ENCODE data around the gene UBE2J2.

The UBE2J2 gene

GRCh38 chr1:1230656-1231399 lies 42.8 kb downstream of the UBE2J2 start:
- Histone ChIP-seq H3K36me3 (ENCODE audit: insufficient read depth, low read depth, low read length) (peaks cover 5% of the 10 kb centered on the region; the same call in 1 of the 2 replicates), H3K9ac (ENCODE audit: low read depth, low read length) (peak overlapping the region; percentile 76), H3K27me3 (ENCODE audit: insufficient read depth, low read length) (no peaks in the 10 kb centered on the region), H3K9me3 (ENCODE audit: insufficient read depth, low read depth, low read length) (no peaks in the 10 kb centered on the region), H3K4me3 (ENCODE audit: low read length) (peak overlapping the region; percentile 77), H3K27ac (ENCODE audit: low read length) (peak overlapping the region; percentile 11), H3K4me1 (ENCODE audit: insufficient read depth, low read length) (peaks cover 3% of the 10 kb centered on the region; the same call in 1 of the 2 replicates)

- no peak overlapping the region for H3K9ac ChIP-seq (ENCODE audit: low read depth, low read length)
- peaks cover 8% of the 10 kb centered on the region; the same call in 1 of the 2 replicates for H3K36me3 ChIP-seq (ENCODE audit: insufficient read depth, low read depth, low read length)
- no peak overlapping the region for H3K4me3 ChIP-seq (ENCODE audit: low read length)
- H3K9me3 ChIP-seq (ENCODE audit: insufficient read depth, low read depth, low read length): no peaks in the 10 kb centered on the region
- peaks cover 3% of the 10 kb centered on the region; the same call in 1 of the 2 replicates for H3K4me1 ChIP-seq (ENCODE audit: insufficient read depth, low read length)
- H3K27ac ChIP-seq (ENCODE audit: low read length): no peak overlapping the region
- no peaks in the 10 kb centered on the region for H3K27me3 ChIP-seq (ENCODE audit: insufficient read depth, low read length)
Observed at GRCh38 chr1:1229770-1230169, 43.9 kb downstream of the UBE2J2 start.

GRCh38 chr1:1228596-1229321 lies 44.9 kb downstream of the UBE2J2 start:
- Histone ChIP-seq H3K9me3 (ENCODE audit: insufficient read depth, low read depth, low read length) (no peaks in the 10 kb centered on the region), H3K9ac (ENCODE audit: low read depth, low read length) (no peak overlapping the region), H3K4me3 (ENCODE audit: low read length) (no peak overlapping the region), H3K4me1 (ENCODE audit: insufficient read depth, low read length) (peaks cover 3% of the 10 kb centered on the region; the same call in 1 of the 2 replicates), H3K27me3 (ENCODE audit: insufficient read depth, low read length) (no peaks in the 10 kb centered on the region), H3K36me3 (ENCODE audit: insufficient read depth, low read depth, low read length) (peaks cover 8% of the 10 kb centered on the region; the same call in 1 of the 2 replicates), H3K27ac (ENCODE audit: low read length) (no peak overlapping the region)

GRCh38 chr1:1228187-1228586 lies 45.5 kb downstream of the UBE2J2 start:
- H3K27me3 ChIP-seq (ENCODE audit: insufficient read depth, low read length): no peaks in the 10 kb centered on the region
- no peak overlapping the region for H3K9ac ChIP-seq (ENCODE audit: low read depth, low read length)
- H3K9me3 ChIP-seq (ENCODE audit: insufficient read depth, low read depth, low read length): no peaks in the 10 kb centered on the region
- peaks cover 11% of the 10 kb centered on the region; the same call in 1 of the 2 replicates for H3K36me3 ChIP-seq (ENCODE audit: insufficient read depth, low read depth, low read length)
- H3K27ac ChIP-seq (ENCODE audit: low read length): no peak overlapping the region
- no peak overlapping the region for H3K4me3 ChIP-seq (ENCODE audit: low read length)
- H3K4me1 ChIP-seq (ENCODE audit: insufficient read depth, low read length): peaks cover 3% of the 10 kb centered on the region; the same call in 1 of the 2 replicates

GRCh38 chr1:1227386-1227785 lies 46.3 kb downstream of the UBE2J2 start:
- H3K27me3 ChIP-seq (ENCODE audit: insufficient read depth, low read length): no peaks in the 10 kb centered on the region
- H3K27ac ChIP-seq (ENCODE audit: low read length): no peak overlapping the region
- no peak overlapping the region for H3K4me3 ChIP-seq (ENCODE audit: low read length)
- H3K9ac ChIP-seq (ENCODE audit: low read depth, low read length): no peak overlapping the region
- H3K4me1 ChIP-seq (ENCODE audit: insufficient read depth, low read length): peaks cover 3% of the 10 kb centered on the region; the same call in 1 of the 2 replicates
- H3K36me3 ChIP-seq (ENCODE audit: insufficient read depth, low read depth, low read length): peaks cover 17% of the 10 kb centered on the region
- H3K9me3 ChIP-seq (ENCODE audit: insufficient read depth, low read depth, low read length): no peaks in the 10 kb centered on the region

GRCh38 chr1:1226566-1227362 lies 46.9 kb downstream of the UBE2J2 start:
- Histone ChIP-seq H3K4me1 (ENCODE audit: insufficient read depth, low read length) (peaks cover 3% of the 10 kb centered on the region; the same call in 1 of the 2 replicates), H3K27ac (ENCODE audit: low read length) (no peak overlapping the region), H3K27me3 (ENCODE audit: insufficient read depth, low read length) (no peaks in the 10 kb centered on the region), H3K36me3 (ENCODE audit: insufficient read depth, low read depth, low read length) (peaks cover 20% of the 10 kb centered on the region), H3K9ac (ENCODE audit: low read depth, low read length) (no peak overlapping the region), H3K9me3 (ENCODE audit: insufficient read depth, low read depth, low read length) (no peaks in the 10 kb centered on the region), H3K4me3 (ENCODE audit: low read length) (no peak overlapping the region)

GRCh38 chr1:1225913-1226312 lies 47.7 kb downstream of the UBE2J2 start:
- H3K9me3 ChIP-seq (ENCODE audit: insufficient read depth, low read depth, low read length): no peaks in the 10 kb centered on the region
- no peak overlapping the region for H3K4me3 ChIP-seq (ENCODE audit: low read length)
- no peak overlapping the region for H3K27ac ChIP-seq (ENCODE audit: low read length)
- peaks cover 27% of the 10 kb centered on the region for H3K36me3 ChIP-seq (ENCODE audit: insufficient read depth, low read depth, low read length)
- H3K27me3 ChIP-seq (ENCODE audit: insufficient read depth, low read length): no peaks in the 10 kb centered on the region
- no peak overlapping the region for H3K9ac ChIP-seq (ENCODE audit: low read depth, low read length)
- peaks cover 3% of the 10 kb centered on the region; the same call in 1 of the 2 replicates for H3K4me1 ChIP-seq (ENCODE audit: insufficient read depth, low read length)

- H3K9me3 ChIP-seq (ENCODE audit: insufficient read depth, low read depth, low read length): no peaks in the 10 kb centered on the region
- no peaks in the 10 kb centered on the region for H3K27me3 ChIP-seq (ENCODE audit: insufficient read depth, low read length)
- H3K4me3 ChIP-seq (ENCODE audit: low read length): no peak overlapping the region
- peaks cover 33% of the 10 kb centered on the region for H3K36me3 ChIP-seq (ENCODE audit: insufficient read depth, low read depth, low read length)
- no peaks in the 10 kb centered on the region for H3K4me1 ChIP-seq (ENCODE audit: insufficient read depth, low read length)
- no peak overlapping the region for H3K27ac ChIP-seq (ENCODE audit: low read length)
- no peak overlapping the region for H3K9ac ChIP-seq (ENCODE audit: low read depth, low read length)
Observed at GRCh38 chr1:1225238-1225845, 48.3 kb downstream of the UBE2J2 start.

GRCh38 chr1:1223891-1224290 lies 49.8 kb downstream of the UBE2J2 start:
- H3K4me3 ChIP-seq (ENCODE audit: low read length): no peak overlapping the region
- H3K27ac ChIP-seq (ENCODE audit: low read length): no peak overlapping the region
- H3K9me3 ChIP-seq (ENCODE audit: insufficient read depth, low read depth, low read length): no peaks in the 10 kb centered on the region
- H3K9ac ChIP-seq (ENCODE audit: low read depth, low read length): no peak overlapping the region
- H3K4me1 ChIP-seq (ENCODE audit: insufficient read depth, low read length): no peaks in the 10 kb centered on the region
- no peaks in the 10 kb centered on the region for H3K27me3 ChIP-seq (ENCODE audit: insufficient read depth, low read length)
- peaks cover 33% of the 10 kb centered on the region for H3K36me3 ChIP-seq (ENCODE audit: insufficient read depth, low read depth, low read length)

- Histone ChIP-seq H3K36me3 (ENCODE audit: insufficient read depth, low read depth, low read length) (peaks cover 38% of the 10 kb centered on the region), H3K9ac (ENCODE audit: low read depth, low read length) (no peak overlapping the region), H3K27ac (ENCODE audit: low read length) (no peak overlapping the region), H3K27me3 (ENCODE audit: insufficient read depth, low read length) (no peaks in the 10 kb centered on the region), H3K9me3 (ENCODE audit: insufficient read depth, low read depth, low read length) (no peaks in the 10 kb centered on the region), H3K4me3 (ENCODE audit: low read length) (no peak overlapping the region), H3K4me1 (ENCODE audit: insufficient read depth, low read length) (no peaks in the 10 kb centered on the region)
Observed at GRCh38 chr1:1223321-1223720, 50.3 kb downstream of the UBE2J2 start.

- Histone ChIP-seq H3K27ac (ENCODE audit: low read length) (no peak overlapping the region), H3K4me1 (ENCODE audit: insufficient read depth, low read length) (no peaks in the 10 kb centered on the region)
Observed at GRCh38 chr1:1222575-1223225, 51.0 kb downstream of the UBE2J2 start.

More at GRCh38 chr1:1222575-1223225, 51.0 kb downstream of the UBE2J2 start:
- Histone ChIP-seq H3K9me3 (ENCODE audit: insufficient read depth, low read depth, low read length) (no peaks in the 10 kb centered on the region), H3K4me3 (ENCODE audit: low read length) (no peak overlapping the region), H3K36me3 (ENCODE audit: insufficient read depth, low read depth, low read length) (peaks cover 42% of the 10 kb centered on the region), H3K9ac (ENCODE audit: low read depth, low read length) (no peak overlapping the region), H3K27me3 (ENCODE audit: insufficient read depth, low read length) (no peaks in the 10 kb centered on the region)

All from iPS-20b (cell line).